ENCODE data around the gene ZNF860.
"Not testable (repeated sequence)": the region's sequence is repeated elsewhere in the genome, so short reads cannot be mapped to it uniquely, and the experiment has no call there.

The ZNF860 gene

GRCh38 chr3:31962801-31963205 is 18.7 kb upstream of the ZNF860 start:
- DNase-seq = no peak

GRCh38 chr3:31966978-31967591 is 14.5 kb upstream of the ZNF860 start:
- no peak for DNase-seq

DNA sequence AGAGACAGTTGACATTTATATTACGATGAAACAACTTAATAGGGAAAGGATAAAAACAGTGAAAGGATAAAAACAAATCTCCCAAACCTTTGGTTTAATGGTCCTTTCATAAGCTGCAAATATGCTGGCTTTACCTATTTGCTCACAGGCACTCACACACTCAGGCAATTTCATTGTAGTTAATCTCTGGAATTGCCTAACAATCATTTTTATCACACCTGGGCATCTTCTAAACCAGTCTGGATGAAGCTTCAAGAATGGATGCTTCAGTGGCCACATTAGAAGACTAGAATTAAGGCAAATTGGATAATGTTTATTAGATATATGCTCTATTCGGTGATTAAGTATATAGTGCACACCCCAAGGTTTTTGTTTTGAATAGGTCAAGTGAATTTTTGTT is 14.0 kb upstream of the ZNF860 start:
- no peak for DNase-seq

DNA sequence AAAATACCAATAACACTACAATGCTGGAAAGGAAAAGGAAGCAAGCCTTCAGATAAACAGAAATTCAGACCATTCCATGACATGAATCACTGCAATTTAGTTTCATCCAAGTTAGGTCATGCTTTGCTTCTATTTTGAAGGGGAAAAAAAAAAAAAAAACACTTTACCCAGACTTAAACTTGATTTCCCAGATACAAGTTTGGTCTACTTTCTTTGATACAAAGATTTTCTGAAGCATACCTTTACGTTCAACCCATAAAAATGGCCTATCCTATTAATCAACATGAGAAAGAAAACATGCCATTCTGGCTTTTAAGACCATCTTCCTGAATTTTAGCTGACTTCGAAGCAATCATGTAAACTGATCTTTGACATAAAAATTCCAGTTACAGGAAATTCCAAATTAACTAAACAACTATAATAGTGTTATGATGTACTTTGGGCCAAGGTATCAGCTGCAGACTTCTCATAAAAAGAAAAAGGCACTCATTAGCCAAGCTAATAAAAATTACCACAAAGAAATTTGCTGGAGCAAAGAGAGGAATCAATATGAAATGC is 13.1 kb upstream of the ZNF860 start:
- DNase-seq = no peak

DNA sequence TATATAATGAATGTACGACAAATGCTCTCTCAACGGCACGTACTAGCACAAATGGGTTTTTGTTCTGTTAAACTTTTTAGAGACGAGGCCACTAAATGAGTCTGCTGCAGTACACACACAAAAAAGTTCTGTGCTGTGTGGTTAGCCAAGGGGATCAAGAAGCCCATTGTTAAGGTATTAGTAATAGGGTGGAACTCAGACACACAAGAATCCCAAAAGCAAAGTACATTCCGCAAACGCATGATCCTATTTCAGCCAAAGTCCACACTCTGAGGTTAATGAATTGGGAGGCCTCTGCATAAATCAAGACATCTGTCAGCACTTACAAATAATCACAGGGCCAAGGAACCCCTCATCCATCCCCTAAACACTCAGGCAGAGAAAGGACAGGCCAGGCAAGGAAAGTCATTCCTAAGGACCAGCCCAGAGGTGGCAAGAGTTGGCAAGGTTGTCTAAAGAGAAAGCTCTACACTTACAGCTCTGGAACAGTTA is 12.6 kb upstream of the ZNF860 start:
- DNase-seq = no peak

DNA sequence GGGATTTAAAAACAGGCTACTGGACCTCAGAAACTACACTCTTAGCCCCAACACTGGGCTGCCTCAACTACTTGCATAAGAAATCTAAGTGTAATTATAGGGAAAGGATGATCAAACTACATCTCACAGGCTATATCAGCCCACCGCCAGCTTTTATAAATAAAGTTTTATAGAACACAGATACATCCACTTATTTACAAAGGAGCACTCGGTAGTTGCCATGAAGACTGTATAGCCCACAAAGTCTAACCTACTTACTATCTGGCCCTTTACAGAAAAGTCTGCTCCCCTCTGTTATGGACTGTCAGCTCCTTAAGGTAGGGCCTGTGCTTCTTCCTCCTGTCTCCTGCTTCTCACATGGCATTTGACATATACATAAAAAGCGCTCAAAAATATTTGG is 9.9 kb upstream of the ZNF860 start:
- no peak for DNase-seq

GRCh38 chr3:31973081-31973480 is 8.5 kb upstream of the ZNF860 start:
- no peak for DNase-seq

DNA sequence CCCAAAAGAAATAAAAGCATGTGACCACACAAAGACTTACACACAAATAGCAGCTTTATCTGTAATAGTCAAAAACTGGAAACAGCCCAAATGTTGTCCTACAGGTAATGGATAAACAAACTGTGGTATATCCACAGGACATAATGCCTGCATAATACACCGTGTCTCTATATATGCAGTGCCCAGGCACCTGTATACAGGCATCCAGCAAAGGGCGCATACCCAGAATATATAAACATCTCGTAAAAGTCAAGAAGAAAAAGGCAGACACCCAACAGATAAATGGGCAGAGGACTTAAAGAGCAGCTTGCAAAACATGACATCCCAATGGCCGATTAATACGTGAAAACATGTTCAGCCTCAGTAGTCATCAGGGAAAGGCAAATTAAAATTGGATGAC is 7.7 kb upstream of the ZNF860 start:
- DNase-seq = no peak

DNA sequence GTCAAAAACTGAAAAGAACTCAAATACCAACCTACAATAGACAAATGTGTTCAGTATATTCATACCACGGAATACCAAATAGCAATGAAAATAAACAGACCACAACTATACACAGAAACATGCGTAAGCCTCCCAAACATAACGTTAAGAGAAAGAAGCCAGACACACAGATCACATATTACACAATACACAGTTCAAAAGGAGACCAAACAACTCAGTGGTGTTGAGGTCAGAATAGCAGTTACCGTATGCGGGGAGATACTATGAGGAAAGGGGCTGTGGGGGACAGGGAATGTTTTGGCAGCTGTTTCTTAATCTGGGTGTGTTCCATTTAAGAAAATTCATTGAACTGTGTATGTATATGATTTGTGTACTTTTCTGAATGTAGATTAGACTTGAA is 7.1 kb upstream of the ZNF860 start:
- no peak for DNase-seq

GRCh38 chr3:31974964-31975363 is 6.6 kb upstream of the ZNF860 start:
- DNase-seq = no peak

DNA sequence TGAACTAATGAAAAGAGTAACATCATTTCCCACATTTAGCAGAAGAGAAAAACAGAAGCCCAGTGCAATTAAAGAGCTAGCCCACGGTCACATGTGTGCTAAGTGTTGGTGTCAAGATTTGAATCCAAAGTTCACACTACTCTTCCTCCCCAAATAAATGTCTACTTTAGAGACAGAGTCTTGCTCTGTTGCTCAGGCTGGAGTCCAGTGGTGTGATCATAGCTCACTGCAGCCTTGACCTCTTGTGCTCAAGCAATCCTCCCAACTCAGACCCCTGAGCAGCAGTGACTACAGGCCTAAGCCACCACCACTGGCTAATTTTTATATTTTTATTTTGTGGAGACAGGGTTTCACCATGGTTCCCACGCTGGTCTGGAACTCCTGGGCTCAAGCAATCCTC is 5.2 kb upstream of the ZNF860 start:
- no peak for DNase-seq

GRCh38 chr3:31977736-31978135 is 3.8 kb upstream of the ZNF860 start:
- DNase-seq = no peak

- no peak for DNase-seq
These were observed 3.0 kb upstream of the ZNF860 start for GRCh38 chr3:31978553-31978952.

DNA sequence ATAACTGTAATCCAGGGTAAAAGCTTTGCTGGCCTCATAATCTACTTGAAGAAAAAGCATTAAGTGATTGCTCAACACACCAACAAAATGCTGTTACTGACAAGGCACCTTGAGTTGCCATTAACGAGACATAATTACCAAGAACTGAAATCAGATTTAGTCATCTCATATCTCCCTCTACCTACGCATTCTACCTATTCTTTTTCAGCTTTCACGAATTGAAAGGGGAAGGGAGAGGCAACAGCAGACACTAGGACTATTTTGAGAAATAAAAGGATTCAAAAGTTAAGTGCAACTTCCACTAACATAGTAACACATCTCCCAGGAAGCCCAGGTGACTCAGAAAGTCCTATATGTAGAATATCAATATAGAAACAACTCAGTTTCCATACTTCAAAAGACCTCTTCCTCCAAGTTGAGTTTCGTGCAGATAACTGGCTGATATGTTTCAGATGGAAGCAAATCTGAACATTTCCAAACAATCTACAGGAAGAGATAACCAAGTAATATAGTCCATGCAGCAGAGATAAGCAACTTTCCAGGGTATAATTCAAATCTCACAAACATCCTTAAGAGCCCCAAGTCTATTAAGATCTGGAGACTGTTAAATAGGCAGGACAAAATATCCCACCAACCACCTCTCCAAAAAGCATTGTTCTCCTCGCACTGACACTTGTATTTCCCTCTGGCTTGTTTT is 2.4 kb upstream of the ZNF860 start:
- no peak for DNase-seq

GRCh38 chr3:31980530-31981205 is 882 bp upstream of the ZNF860 start:
- DNase-seq = no peak

DNA sequence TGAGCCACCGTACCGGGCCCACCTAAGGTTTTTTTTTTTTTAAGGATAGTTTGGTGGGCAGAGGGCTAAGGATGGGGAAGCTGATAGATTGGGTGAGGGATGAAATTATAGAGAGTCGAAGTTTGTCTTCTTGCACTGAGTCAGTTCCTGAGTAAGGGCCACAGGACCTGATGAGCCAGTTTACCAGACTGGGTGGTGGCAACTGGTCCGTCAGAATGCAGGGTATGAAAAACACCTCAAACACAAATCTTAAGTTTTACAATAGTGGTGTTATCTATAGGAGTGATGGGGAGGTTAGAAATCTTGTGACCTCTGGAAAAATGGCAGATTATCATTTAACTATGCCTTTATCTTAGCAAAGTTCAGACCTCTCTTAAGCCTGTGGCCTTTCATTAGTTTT is 2.8 kb downstream of the ZNF860 start:
- DNase-seq = no peak

DNA sequence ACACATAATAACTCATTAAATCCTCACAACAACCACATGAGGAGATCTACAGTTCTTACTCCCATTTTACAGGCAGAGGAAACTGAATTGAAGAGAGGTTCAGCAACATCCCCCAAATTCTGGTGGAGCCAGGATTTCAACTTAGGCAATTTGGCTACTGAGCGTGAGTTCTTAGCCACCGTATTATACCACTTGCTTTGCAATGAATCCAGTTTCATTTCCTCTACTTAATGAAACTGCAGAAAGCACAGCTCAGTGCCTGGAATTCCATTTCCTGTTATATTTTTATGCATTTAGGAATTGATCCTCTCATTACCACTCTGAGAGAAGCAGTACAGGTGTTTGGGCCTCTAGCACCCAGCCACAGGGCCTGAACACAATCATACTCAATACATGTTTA is 4.3 kb downstream of the ZNF860 start:
- no peak for DNase-seq

GRCh38 chr3:31988271-31988670 is 6.7 kb downstream of the ZNF860 start:
- no peak for DNase-seq

DNA sequence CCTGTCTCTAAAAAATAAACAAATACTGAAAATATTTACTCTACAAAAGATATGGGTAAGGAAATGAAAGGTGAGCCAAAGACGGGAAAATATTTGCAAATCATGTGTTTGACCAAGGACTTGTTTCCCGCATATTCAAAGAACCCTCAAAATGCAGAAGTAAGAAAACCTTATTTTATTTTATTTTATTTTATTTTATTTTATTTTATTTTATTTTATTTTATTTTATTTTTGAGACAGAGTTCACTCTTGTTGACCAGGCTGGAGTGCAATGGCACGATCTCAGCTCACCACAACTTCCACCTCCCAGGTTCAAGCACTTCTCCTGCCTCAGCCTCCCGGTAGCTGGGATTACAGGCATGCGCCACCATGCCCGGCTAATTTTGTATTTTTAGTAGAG is 11.4 kb downstream of the ZNF860 start:
- not testable (repeated sequence) for DNase-seq

- DNase-seq = no peak
These were observed 12.3 kb downstream of the ZNF860 start for GRCh38 chr3:31993843-31994242.

DNA sequence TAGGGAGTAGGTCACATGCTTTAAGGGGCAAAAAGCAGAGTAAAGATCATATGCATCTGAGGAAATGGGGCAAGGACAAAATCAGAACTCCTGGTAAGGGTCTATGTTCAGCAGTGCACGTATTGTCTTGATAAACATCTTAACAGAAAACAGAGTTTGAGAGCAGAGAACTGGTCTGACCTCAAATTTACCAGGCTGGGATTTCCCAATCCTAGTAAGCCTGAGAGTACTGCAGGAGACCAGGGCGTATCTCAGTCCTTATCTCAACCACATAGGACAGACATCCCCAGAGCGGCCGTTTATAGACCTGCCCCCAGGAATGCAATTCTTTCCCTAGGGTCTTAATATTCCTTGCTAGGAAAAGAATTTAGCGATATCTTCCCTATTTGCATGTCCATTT is 13.5 kb downstream of the ZNF860 start:
- not testable (repeated sequence) for DNase-seq

DNA sequence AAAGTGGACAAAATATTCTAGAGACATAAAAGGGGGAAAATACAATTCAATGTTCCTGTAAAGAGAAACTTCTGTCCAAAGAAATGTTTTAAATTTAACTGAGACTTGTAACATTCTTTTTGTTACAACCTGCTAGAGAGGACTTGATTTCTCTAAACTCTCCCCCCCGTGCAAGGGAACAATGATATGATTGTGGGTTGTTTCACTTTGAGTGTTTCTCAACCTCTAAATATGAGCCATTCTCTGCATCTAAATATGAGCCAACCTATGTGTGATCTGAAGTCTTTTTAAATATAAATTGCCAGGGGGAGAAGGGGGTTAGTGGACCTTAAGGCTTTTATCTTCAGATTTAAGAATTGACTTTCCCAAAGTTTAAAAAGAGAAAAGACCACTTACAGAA is 14.6 kb downstream of the ZNF860 start:
- no peak for DNase-seq

DNA sequence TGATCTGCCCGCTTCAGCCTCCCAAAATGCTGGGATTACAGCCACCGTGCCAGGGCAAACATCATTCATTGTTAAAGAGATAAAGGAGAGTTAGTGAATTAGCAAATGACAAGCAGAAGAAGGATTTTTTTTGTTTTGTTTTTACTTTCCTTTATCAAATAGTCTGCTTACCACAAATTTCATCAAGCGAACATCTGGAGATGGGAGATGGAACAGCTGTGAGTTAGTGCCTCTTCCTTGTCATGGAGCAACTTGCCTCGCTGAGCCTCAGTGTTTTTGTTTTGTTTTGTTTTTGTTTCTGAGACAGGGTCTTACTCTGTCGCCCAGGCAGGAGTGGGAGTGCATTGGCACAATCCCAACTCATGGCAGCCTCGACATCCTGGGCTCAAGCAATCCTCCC is 15.9 kb downstream of the ZNF860 start:
- DNase-seq = no peak

GRCh38 chr3:31999907-32000439 is 18.4 kb downstream of the ZNF860 start:
- DNase-seq = no peak
